BJ (cell line): Measurements from ENCODE around the gene CHI3L2. TPM values are rescaled to one million over a fixed set of nuclear protein-coding genes. Genes with fewer than 3 reads are reported as not detected.
A peak's percentile ranks its signal among the peaks of the same experiment; 100 is the strongest.

ENCODE experiments used
- CTCF ChIA-PET: fragments of 350-600 bp; formaldehyde crosslinking; extraction: SDS; loops from one replicate; lab custom pipeline; 2021; ENCODE audit warnings: antibody characterized with exemption, inconsistent platforms; lab: Yijun Ruan, JAX
- POLR2A ChIA-PET: fragments of 300-600 bp; sonication (Branson Sonifier 250); formaldehyde crosslinking; extraction: SDS; loops from one replicate; lab custom pipeline; 2021; ENCODE audit warnings: antibody characterized with exemption; lab: Charles Lee
- DNase-seq: peaks from one replicate; pipeline ENCODE4 v3.0.0-alpha.2; 2011; ENCODE audit warnings: low read depth
- H3K27me3 ChIP-seq: 2 replicates; pipeline ENCODE4 v1.6.0; 2011; ENCODE audit warnings: low read length; ENCODE audit not compliant: control insufficient read depth, insufficient read depth
- H3K36me3 ChIP-seq: 2 replicates; pipeline ENCODE4 v1.5.1; 2011; ENCODE audit warnings: low read length; ENCODE audit not compliant: control insufficient read depth, insufficient read depth
- H3K4me3 ChIP-seq: 2 replicates; pipeline ENCODE4 v1.5.1; 2011; ENCODE audit warnings: low read depth, mild to moderate bottlenecking, control low read depth, low read length
- polyA plus RNA-seq: library from polyadenylated mRNA; depleted of rRNA; stranded (reverse); fragments of >200 nt; gene quantifications from 2 replicates; pipeline ENCODE4 v1.2.3, GENCODE V29; 2011
- TF ChIP-seq, protein P1 (sequence below): IDR thresholded peaks from 2 replicates; pipeline ENCODE4 v1.5.1; 2011; ENCODE audit warnings: low read depth, mild to moderate bottlenecking, control low read depth, inconsistent platforms, low read length, moderate library complexity; ENCODE audit not compliant: insufficient read depth

CHI3L2 gene
- polyA plus RNA-seq, 1 experiment: 0.05 TPM

DNA sequence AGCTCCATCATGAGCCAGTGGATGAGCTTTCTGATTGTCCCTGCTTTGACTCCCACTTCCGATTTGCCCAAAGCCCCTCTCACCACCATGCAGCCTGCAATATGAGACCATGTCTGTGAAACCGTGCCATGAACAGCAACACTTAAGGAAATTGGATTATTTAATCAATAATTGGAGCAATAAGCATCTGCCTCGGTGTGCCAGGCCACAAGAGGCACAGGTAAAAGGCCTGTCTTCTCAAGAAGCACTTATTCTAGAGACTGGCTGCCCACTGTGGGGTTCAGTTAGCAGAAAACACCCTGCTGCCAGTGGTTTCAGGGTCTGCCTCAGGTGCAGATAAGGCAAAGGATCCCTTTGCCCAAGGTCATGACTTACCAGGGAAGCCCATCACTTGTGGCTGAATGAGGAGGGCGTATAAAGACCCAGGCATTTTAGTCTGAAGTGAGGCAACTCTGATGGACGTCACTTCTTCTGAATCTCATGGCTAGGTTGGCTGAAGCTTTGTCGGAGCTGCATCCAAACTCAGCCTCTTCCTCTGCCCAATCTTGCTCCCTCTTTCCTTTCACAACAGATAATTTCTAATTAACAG lies 7.1 kb upstream of the CHI3L2 start:
- CTCF ChIA-PET: interaction anchor here (0.6 to 2.1 kb wide), 9 partner anchors 19 to 695 kb away, joined by 3 to 9 read pairs (median 3); no protein-coding TSS in a partner anchor
- no peak overlapping the region for H3K4me3 ChIP-seq
- TF ChIP-seq, protein P1, sequence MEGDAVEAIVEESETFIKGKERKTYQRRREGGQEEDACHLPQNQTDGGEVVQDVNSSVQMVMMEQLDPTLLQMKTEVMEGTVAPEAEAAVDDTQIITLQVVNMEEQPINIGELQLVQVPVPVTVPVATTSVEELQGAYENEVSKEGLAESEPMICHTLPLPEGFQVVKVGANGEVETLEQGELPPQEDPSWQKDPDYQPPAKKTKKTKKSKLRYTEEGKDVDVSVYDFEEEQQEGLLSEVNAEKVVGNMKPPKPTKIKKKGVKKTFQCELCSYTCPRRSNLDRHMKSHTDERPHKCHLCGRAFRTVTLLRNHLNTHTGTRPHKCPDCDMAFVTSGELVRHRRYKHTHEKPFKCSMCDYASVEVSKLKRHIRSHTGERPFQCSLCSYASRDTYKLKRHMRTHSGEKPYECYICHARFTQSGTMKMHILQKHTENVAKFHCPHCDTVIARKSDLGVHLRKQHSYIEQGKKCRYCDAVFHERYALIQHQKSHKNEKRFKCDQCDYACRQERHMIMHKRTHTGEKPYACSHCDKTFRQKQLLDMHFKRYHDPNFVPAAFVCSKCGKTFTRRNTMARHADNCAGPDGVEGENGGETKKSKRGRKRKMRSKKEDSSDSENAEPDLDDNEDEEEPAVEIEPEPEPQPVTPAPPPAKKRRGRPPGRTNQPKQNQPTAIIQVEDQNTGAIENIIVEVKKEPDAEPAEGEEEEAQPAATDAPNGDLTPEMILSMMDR: no peak
- no peak for DNase-seq
- H3K36me3 ChIP-seq: no peaks in the 10 kb centered on the region
- POLR2A ChIA-PET: no interaction called here
- H3K27me3 ChIP-seq: no peaks in the 10 kb centered on the region

DNA sequence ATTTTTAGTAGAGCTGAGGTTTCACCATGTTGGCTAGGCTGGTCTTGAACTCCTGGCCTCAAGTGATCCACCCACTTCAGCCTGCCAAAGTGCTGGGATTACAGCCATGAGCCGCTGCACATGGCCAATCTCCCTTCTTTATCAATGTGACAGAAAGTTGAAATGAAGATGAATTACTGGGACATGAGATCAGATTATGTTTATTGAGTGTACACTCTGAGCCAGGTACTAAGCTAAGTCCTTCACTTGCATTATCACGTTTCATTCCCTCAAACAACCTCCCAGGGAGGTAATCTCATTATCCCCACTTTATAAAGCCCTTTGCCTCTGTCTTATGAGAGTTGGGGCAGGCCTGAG lies 6.3 kb upstream of the CHI3L2 start:
- ChIA-PET POLR2A (no interaction called here), CTCF (interaction anchor here (0.6 to 2.8 kb wide), 5 partner anchors 111 to 696 kb away, joined by 3 to 23 read pairs (median 7); no protein-coding TSS in a partner anchor)
- H3K36me3 ChIP-seq: no peaks in the 10 kb centered on the region
- no peaks in the 10 kb centered on the region for H3K27me3 ChIP-seq
- H3K4me3 ChIP-seq: no peak overlapping the region
- DNase-seq: no peak
- TF ChIP-seq, protein P1: no peak

DNA sequence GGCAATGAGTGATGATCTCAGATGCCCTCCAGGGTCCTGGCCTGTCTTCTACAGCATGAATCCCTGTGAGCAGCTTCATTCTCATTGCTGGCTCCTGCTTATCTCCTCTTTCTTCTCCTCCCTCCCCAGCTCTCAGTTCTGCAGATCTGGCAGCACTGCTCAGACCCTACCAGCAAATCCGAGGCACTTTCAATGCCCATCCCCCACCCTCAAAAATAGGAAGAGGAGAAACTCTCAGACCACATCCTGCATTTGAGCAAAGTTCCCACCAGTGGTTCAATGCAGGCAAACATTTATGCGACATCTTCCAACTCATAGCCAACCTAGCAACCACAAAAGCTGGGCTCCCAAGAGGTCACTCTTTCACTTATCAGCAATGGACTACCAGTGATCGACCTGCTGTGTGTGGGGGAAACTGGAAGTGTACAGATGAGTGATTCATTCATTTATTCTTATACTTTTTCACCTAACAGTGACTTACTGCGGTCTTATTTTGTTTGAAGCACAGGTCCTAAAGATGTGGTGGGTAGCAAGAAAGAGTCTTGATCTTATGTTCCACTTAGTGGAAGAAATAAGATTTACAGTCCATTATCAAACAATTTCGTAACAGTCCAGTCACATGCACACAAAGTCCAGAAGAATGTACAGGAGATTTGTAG lies 5.8 kb upstream of the CHI3L2 start:
- no peak for DNase-seq
- ChIA-PET POLR2A (no interaction called here), CTCF (interaction anchor here (1.9 to 2.8 kb wide), 3 partner anchors 111 to 192 kb away, joined by 7 to 23 read pairs (median 9); no protein-coding TSS in a partner anchor)
- no peaks in the 10 kb centered on the region for H3K27me3 ChIP-seq
- TF ChIP-seq, protein P1: no peak
- H3K36me3 ChIP-seq: no peaks in the 10 kb centered on the region
- H3K4me3 ChIP-seq: no peak overlapping the region

DNA sequence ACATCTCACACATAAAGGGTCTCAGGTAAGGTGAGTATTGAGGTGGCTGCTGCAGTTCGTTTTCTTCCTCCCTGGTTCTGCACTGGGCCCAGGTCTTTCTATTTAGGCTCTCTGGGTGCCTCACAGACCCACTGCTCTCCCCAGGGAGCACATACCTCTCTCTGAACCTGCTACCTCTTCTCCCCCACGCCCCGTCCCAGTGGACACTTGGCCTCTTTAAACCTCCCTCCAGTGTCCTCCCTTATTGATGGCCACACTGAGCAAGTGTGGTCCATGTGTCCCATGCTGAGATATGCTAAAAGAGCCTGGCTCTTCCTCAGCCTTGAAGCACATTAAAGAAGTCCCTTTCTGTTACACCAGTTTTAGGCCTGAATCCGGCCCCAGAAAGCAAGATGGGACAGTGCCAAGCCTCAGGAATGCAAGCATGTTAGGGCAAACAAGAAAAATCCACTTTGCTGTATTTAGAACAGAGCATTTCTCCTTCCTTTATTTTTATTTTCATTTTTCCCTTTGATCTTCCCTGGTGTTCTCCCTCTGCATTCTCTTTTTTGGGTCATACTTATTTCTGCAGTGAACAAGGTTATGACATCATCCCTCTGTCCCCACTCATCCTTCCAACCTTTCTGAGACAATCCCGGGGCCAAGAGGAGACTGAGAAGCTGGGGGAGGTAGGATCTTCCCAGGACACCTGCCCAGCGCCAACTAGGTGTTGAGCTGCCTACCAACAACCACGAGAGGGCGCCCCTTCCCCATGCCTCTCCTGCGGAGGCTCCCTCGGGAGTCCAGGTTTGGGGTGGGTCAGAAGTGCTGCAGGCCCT lies 5.0 kb upstream of the CHI3L2 start:
- DNase-seq: no peak

More for the DNA sequence above, 5.0 kb upstream of the CHI3L2 start:
- no peaks in the 10 kb centered on the region for H3K27me3 ChIP-seq
- H3K4me3 ChIP-seq: no peak overlapping the region
- no peaks in the 10 kb centered on the region for H3K36me3 ChIP-seq
- ChIA-PET POLR2A (no interaction called here), CTCF (interaction anchor here (0.6 to 2.8 kb wide), 19 partner anchors 10 to 193 kb away, joined by 3 to 31 read pairs (median 3); no protein-coding TSS in a partner anchor)
- TF ChIP-seq, protein P1: peak; percentile 87
